GM21360 (cell line): ENCODE data around the gene CLPTM1L.
"Not testable (repeated sequence)": the region's sequence is repeated elsewhere in the genome, so short reads cannot be mapped to it uniquely, and the experiment has no call there.

Experiments
- ATAC-seq: cut with Tn5 transposase; IDR thresholded peaks from one replicate; pipeline ENCODE4 v1.9.1; 2021; ENCODE audit warnings: mild to moderate bottlenecking, moderate library complexity; ENCODE audit not compliant: unreplicated experiment

CLPTM1L gene

GRCh38 chr5:1360861-1361260, 16.0 kb upstream of the CLPTM1L start:
- ATAC-seq: no peak

- ATAC-seq: not testable (repeated sequence)
These were observed 15.5 kb upstream of the CLPTM1L start for GRCh38 chr5:1360367-1360766.

- ATAC-seq: no peak
These were observed 14.8 kb upstream of the CLPTM1L start for GRCh38 chr5:1359713-1360112.

- no peak for ATAC-seq
These were observed 14.2 kb upstream of the CLPTM1L start for GRCh38 chr5:1359031-1359645.

- ATAC-seq: no peak
These were observed 13.8 kb upstream of the CLPTM1L start for GRCh38 chr5:1358726-1359025.

- ATAC-seq: no peak
These were observed 13.2 kb upstream of the CLPTM1L start for GRCh38 chr5:1357946-1358725.

GRCh38 chr5:1356873-1357787, 12.2 kb upstream of the CLPTM1L start:
- no peak for ATAC-seq

- no peak for ATAC-seq
These were observed 9.7 kb upstream of the CLPTM1L start for GRCh38 chr5:1354576-1354975.

- no peak for ATAC-seq
These were observed 7.6 kb upstream of the CLPTM1L start for GRCh38 chr5:1352231-1353219.

- ATAC-seq: no peak
These were observed 6.3 kb upstream of the CLPTM1L start for GRCh38 chr5:1351156-1351555.

- no peak for ATAC-seq
These were observed 4.3 kb upstream of the CLPTM1L start for GRCh38 chr5:1349246-1349645.

- ATAC-seq: no peak
These were observed 4.0 kb upstream of the CLPTM1L start for GRCh38 chr5:1348986-1349245.

GRCh38 chr5:1347571-1347970, 2.7 kb upstream of the CLPTM1L start:
- no peak for ATAC-seq

GRCh38 chr5:1346627-1347440, 1.9 kb upstream of the CLPTM1L start:
- ATAC-seq: no peak

GRCh38 chr5:1345876-1346626, 1.2 kb upstream of the CLPTM1L start:
- no peak for ATAC-seq

GRCh38 chr5:1343931-1344901, 683 bp downstream of the CLPTM1L start:
- ATAC-seq: peak; percentile 5

- no peak for ATAC-seq
These were observed 1.6 kb downstream of the CLPTM1L start for GRCh38 chr5:1343315-1343751.

- ATAC-seq: not testable (repeated sequence)
These were observed 2.2 kb downstream of the CLPTM1L start for GRCh38 chr5:1342711-1343110.
